Adrenal gland (tissue), 12 donors: ENCODE data around the gene ZNRF3. TPM values are rescaled to one million over a fixed set of nuclear protein-coding genes. Genes with fewer than 3 reads are reported as not detected.

ENCODE experiments used
- DNase-seq, 7 donors: peaks; one replicate each; pipeline ENCODE4 v3.0.0-alpha.2; 2019 to 2020
- H3K27ac ChIP-seq, 5 donors: fragments of 200-600 bp; sonication (generic) in 4 of 5; 1 replicate in 3 of 5; 2 replicates in 2 of 5; pipeline versions ENCODE4 v1.5.1 to v1.8.0; 2016 to 2020; ENCODE audit warnings: mild to moderate bottlenecking in 1 of 5
- H3K27me3 ChIP-seq: fragments of 200-600 bp; 2 replicates; pipeline ENCODE4 v1.8.0; 2021
- H3K36me3 ChIP-seq, 2 donors: fragments of 200-600 bp; replicated peaks in 1 of 2; 1 replicate in 1 of 2; 2 replicates in 1 of 2; pipeline versions ENCODE4 v1.5.1 to v1.8.0; 2018 to 2022
- H3K4me1 ChIP-seq, 2 donors: fragments of 200-600 bp; replicated peaks in 1 of 2; 1 replicate in 1 of 2; 2 replicates in 1 of 2; pipeline versions ENCODE4 v1.5.1 to v1.8.0; 2018 to 2021
- H3K4me3 ChIP-seq, 4 donors: fragments of 200-600 bp; sonication (generic) in 3 of 4; one replicate each; pipeline ENCODE4 v1.5.1; 2016 to 2018
- H3K9me3 ChIP-seq, 3 donors: fragments of 200-600 bp; sonication (generic) in 1 of 3; replicated peaks in 1 of 3; 1 replicate in 2 of 3; 2 replicates in 1 of 3; pipeline versions ENCODE4 v1.5.1 to v1.8.0; 2016 to 2021
- POLR2A ChIP-seq, 2 donors: fragments of 450-650 bp; IDR thresholded peaks; one replicate each; pipeline ENCODE4 v1.6.1; 2017; ENCODE audit warnings: antibody characterized with exemption in 2 of 2, mild to moderate bottlenecking in 2 of 2, moderate library complexity in 1 of 2
- WGBS, 4 donors: extraction: QIAGEN DNeasy Blood & Tissue Kit in 2 of 4; methylation state at CpG; one replicate each; pipeline versions ENCODE4 v1.1.5 to v1.1.7; 2013 to 2017; 5-methylcytosine and 5-hydroxymethylcytosine counted together
- intact Hi-C, 2 donors: fragments of 100-400 bp; cut with DNase I; formaldehyde crosslinking; loops; one replicate each; pipeline versions ENCODE4 v1.14.1 to v1.15.0; 2022 to 2023
- polyA plus RNA-seq, 3 donors: library from polyadenylated mRNA; stranded (reverse); fragments of 200-250 nt in 2 of 3; fragments of 350-450 nt in 1 of 3; fragmentation: Illumina TruSeq in 1 of 3; extraction: RNeasy Lipid Tissue Mini Kit (QIAGEN cat#74804) in 1 of 3; gene quantifications; one replicate each; pipeline ENCODE4 v1.2.3, GENCODE V29; 2013 to 2014
- total RNA-seq, 9 donors: library from RNA; depleted of rRNA in 4 of 9; stranded (reverse); fragments of >200 nt in 4 of 9; fragments of 120-200 nt in 1 of 9; fragmentation: NEBNext Ultra II Directional in 1 of 9; extraction: Animal tissue kit (Norgen Biotek cat#: 25700) in 1 of 9; gene quantifications; one replicate each; pipeline versions ENCODE4 v1.1.0 to v1.2.4, GENCODE V29; 2013 to 2023
- TF ChIP-seq, protein P1 (sequence below), 6 experiments: fragments of 450-650 bp in 4 of 6; fragments of 200-600 bp in 2 of 6; sonication (generic) in 1 of 6; IDR thresholded peaks; 1 replicate in 5 of 6; 2 replicates in 1 of 6; pipeline versions ENCODE4 v1.5.1 to v1.8.0; 2016 to 2021; ENCODE audit warnings: antibody characterized with exemption in 6 of 6, mild to moderate bottlenecking in 2 of 6, moderate library complexity in 1 of 6
- donor health status: healthy with polysubstance abuse.
- donor health status: Bipolar disorder and iron deficiency.
- donor health status: DM: yes; HTN: yes; CAD: no.
- donor health status: DM: no; HTN: no; CAD: no.
- donor health status: DM: no; HTN: no; CAD: no.
- donor health status: DM: yes; HTN: yes; CAD: no.

Gene ZNRF3
- total and polyA plus RNA-seq, 12 donors: 3.1 to 40.9 (median 17.0) TPM

- no peaks in the 10 kb centered on the region for H3K9me3 ChIP-seq
- WGBS, 4 donors: 71 to 82% (median 74%) methylated on average over 7 of the region's 7 CpGs
- H3K4me1 ChIP-seq: peaks cover 0 to under 1% of the 10 kb centered on the region in 2 donors
- H3K27me3 ChIP-seq: no peaks in the 10 kb centered on the region
- TF ChIP-seq POLR2A (IDR thresholded peaks at IDR 0.05): no peak
- TF ChIP-seq, protein P1, sequence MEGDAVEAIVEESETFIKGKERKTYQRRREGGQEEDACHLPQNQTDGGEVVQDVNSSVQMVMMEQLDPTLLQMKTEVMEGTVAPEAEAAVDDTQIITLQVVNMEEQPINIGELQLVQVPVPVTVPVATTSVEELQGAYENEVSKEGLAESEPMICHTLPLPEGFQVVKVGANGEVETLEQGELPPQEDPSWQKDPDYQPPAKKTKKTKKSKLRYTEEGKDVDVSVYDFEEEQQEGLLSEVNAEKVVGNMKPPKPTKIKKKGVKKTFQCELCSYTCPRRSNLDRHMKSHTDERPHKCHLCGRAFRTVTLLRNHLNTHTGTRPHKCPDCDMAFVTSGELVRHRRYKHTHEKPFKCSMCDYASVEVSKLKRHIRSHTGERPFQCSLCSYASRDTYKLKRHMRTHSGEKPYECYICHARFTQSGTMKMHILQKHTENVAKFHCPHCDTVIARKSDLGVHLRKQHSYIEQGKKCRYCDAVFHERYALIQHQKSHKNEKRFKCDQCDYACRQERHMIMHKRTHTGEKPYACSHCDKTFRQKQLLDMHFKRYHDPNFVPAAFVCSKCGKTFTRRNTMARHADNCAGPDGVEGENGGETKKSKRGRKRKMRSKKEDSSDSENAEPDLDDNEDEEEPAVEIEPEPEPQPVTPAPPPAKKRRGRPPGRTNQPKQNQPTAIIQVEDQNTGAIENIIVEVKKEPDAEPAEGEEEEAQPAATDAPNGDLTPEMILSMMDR (IDR thresholded peaks at IDR 0.05): no peak
- intact Hi-C loops: no loop called here
- no peak for DNase-seq
- H3K4me3 ChIP-seq: no peak overlapping the region
- H3K27ac ChIP-seq: no peak overlapping the region
- H3K36me3 ChIP-seq: no peaks in the 10 kb centered on the region
These were observed 106.1 kb downstream of the ZNRF3 start for GRCh38 chr22:28989484-28989883.

DNA sequence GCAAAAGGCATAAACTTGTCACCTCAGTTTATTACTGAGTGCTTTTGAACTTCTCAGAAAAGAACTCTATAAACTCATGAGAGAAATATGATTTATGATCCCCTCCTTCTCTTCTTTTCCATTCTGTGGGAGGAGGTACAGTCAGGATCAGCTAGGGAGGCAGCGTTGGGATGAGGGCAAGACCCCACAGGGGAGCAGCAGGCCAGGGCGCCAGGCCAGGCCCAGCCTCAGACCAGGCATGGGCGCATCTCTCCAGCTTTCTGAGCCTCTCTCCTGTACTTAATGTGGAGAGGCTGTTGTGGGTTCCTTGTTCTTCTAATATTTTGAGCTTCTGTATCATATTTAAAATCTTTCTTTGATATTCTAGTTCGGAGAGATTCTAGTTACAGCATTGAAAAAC lies 106.5 kb downstream of the ZNRF3 start:
- no peak for DNase-seq
- TF ChIP-seq, protein P1 (IDR thresholded peaks at IDR 0.05): no peak
- no peak for TF ChIP-seq POLR2A (IDR thresholded peaks at IDR 0.05)
- Histone ChIP-seq H3K9me3 (no peaks in the 10 kb centered on the region), H3K27me3 (no peaks in the 10 kb centered on the region), H3K4me1 (no peaks in the 10 kb centered on the region), H3K27ac (no peak overlapping the region), H3K4me3 (no peak overlapping the region), H3K36me3 (no peaks in the 10 kb centered on the region)
- 78 to 88% (median 82%) methylated on average over 4 of the region's 4 CpGs for WGBS, 4 donors
- intact Hi-C loops: no loop called here

GRCh38 chr22:28992565-28993356 lies 109.4 kb downstream of the ZNRF3 start:
- no peak overlapping the region for H3K4me3 ChIP-seq
- DNase-seq: no peak
- H3K27ac ChIP-seq: no peak overlapping the region
- no peaks in the 10 kb centered on the region for H3K4me1 ChIP-seq
- H3K9me3 ChIP-seq: no peaks in the 10 kb centered on the region
- intact Hi-C loops: no loop called here
- 85 to 96% (median 88%) methylated on average over 4 of the region's 4 CpGs for WGBS, 4 donors
- H3K27me3 ChIP-seq: no peaks in the 10 kb centered on the region
- H3K36me3 ChIP-seq: no peaks in the 10 kb centered on the region
- TF ChIP-seq, protein P1 (IDR thresholded peaks at IDR 0.05): no peak

DNA sequence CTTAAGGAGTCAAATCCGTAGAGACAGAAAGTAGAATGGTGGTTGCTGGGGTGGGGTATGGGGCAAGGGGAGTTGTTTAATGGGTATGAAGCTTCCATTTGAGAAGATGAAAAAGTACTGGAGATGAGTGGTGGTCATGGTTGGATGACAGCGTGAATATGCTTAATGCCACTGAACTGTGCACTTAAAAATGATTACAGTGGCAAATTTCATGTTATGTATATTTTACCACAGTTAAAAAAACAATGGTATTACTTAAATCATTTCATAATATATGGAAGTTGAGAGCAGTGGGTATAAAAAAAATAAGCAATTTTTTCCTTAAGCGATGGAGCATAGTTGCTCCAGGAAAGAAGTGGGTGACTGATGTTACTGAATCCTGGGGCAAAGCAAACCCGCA lies 111.2 kb downstream of the ZNRF3 start:
- Histone ChIP-seq H3K4me3 (no peak overlapping the region), H3K36me3 (no peaks in the 10 kb centered on the region), H3K27me3 (no peaks in the 10 kb centered on the region), H3K27ac (no peak overlapping the region), H3K9me3 (no peaks in the 10 kb centered on the region), H3K4me1 (peaks cover 0 to 3% of the 10 kb centered on the region in 2 donors)
- no peak for DNase-seq
- intact Hi-C loops: no loop called here
- 90 to 99% (median 98%) methylated on average over 4 of the region's 4 CpGs for WGBS, 4 donors
- TF ChIP-seq, protein P1 (IDR thresholded peaks at IDR 0.05): no peak
- no peak for TF ChIP-seq POLR2A (IDR thresholded peaks at IDR 0.05)
